Suprapubic skin (tissue), 4 donors: Measurements from ENCODE around the gene VSNL1.

Experiments
- POLR2A ChIP-seq, 2 donors: fragments of 450-650 bp; IDR thresholded peaks; one replicate each; pipeline ENCODE4 v1.6.1; 2017; ENCODE audit warnings: antibody characterized with exemption in 2 of 2, mild to moderate bottlenecking in 2 of 2, moderate library complexity in 2 of 2
- POLR2AphosphoS5 ChIP-seq, 3 donors: sonication (generic); formaldehyde crosslinking; IDR thresholded peaks; one replicate each; pipeline ENCODE4 v1.6.1; 2017; ENCODE audit warnings: antibody characterized with exemption in 3 of 3
- TF ChIP-seq, protein P1 (sequence below), 2 donors: fragments of 200-600 bp in 1 of 2; fragments of 450-650 bp in 1 of 2; sonication (generic) in 1 of 2; IDR thresholded peaks; one replicate each; pipeline ENCODE4 v1.5.1; 2016 to 2019; ENCODE audit warnings: antibody characterized with exemption in 2 of 2, mild to moderate bottlenecking in 1 of 2, moderate library complexity in 1 of 2

DNA sequence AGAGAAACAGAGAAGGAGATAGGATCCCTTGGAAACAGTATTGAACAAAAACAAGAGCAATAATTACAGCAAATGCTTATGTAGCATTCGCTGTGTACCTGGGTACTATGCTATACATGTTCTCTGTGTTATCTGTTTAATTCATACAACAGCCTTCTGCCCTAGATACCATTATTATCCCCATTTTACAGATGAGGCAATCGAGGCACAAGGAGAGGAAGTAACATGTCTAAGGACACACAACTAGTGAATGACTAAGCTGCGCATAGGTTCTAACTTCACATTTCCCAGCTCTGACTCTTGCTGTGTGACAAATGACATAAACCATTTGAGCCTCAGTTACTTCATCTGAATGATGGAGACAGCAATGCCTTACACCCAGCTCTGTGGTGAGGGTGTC, 70.5 kb downstream of the VSNL1 start:
- TF ChIP-seq POLR2A (IDR thresholded peaks at IDR 0.05) (no peak), POLR2AphosphoS5 (IDR thresholded peaks at IDR 0.05) (no peak)
- TF ChIP-seq, protein P1, sequence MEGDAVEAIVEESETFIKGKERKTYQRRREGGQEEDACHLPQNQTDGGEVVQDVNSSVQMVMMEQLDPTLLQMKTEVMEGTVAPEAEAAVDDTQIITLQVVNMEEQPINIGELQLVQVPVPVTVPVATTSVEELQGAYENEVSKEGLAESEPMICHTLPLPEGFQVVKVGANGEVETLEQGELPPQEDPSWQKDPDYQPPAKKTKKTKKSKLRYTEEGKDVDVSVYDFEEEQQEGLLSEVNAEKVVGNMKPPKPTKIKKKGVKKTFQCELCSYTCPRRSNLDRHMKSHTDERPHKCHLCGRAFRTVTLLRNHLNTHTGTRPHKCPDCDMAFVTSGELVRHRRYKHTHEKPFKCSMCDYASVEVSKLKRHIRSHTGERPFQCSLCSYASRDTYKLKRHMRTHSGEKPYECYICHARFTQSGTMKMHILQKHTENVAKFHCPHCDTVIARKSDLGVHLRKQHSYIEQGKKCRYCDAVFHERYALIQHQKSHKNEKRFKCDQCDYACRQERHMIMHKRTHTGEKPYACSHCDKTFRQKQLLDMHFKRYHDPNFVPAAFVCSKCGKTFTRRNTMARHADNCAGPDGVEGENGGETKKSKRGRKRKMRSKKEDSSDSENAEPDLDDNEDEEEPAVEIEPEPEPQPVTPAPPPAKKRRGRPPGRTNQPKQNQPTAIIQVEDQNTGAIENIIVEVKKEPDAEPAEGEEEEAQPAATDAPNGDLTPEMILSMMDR (IDR thresholded peaks at IDR 0.05), result no peak
